HEK293 (cell line): Measurements from ENCODE around the gene NCMAP.
A peak's percentile ranks its signal among the peaks of the same experiment; 100 is the strongest.

Experiments
- CTCF ChIA-PET: fragments of 350-600 bp; formaldehyde crosslinking; extraction: SDS; loops from one replicate; lab custom pipeline; 2021; ENCODE audit warnings: antibody characterized with exemption; lab: Yijun Ruan, JAX
- POLR2A ChIA-PET: fragments of 300-600 bp; formaldehyde crosslinking; extraction: SDS; loops from one replicate; lab custom pipeline; 2020; ENCODE audit warnings: antibody characterized with exemption, inconsistent platforms; lab: Yijun Ruan, JAX
- H3K27ac ChIP-seq: fragments of 200-500 bp; sonication (Bioruptor generic); 2 replicates; pipeline ENCODE4 v1.5.1; 2014; ENCODE audit warnings: low read depth, low read length, control low read depth, inconsistent platforms; ENCODE audit errors: extremely low read depth
- H3K36me3 ChIP-seq, 2 experiments: fragments of 200-500 bp in 1 of 2; sonication (Bioruptor generic) in 1 of 2; 1 replicate in 1 of 2; 2 replicates in 1 of 2; pipeline ENCODE4 v1.5.1; 2014 to 2017; ENCODE audit warnings: inconsistent platforms in 2 of 2, low read length in 2 of 2; ENCODE audit not compliant: control insufficient read depth in 2 of 2, insufficient read depth in 1 of 2
- H3K4me1 ChIP-seq: fragments of 200-500 bp; sonication (Bioruptor generic); 2 replicates; pipeline ENCODE4 v1.5.1; 2014; ENCODE audit warnings: mild to moderate bottlenecking, low read length, inconsistent platforms; ENCODE audit not compliant: control insufficient read depth, insufficient read depth
- H3K4me3 ChIP-seq: 2 replicates; pipeline ENCODE4 v1.5.1; 2011; ENCODE audit warnings: low read depth, mild to moderate bottlenecking, control low read depth, low read length, moderate library complexity
- H3K9me3 ChIP-seq: fragments of 200-500 bp; sonication (Bioruptor generic); 2 replicates; pipeline ENCODE4 v1.5.1; 2014; ENCODE audit warnings: low read depth, low read length, inconsistent platforms; ENCODE audit not compliant: control insufficient read depth, insufficient read depth
- AEBP2 ChIP-seq: fragments of 450-650 bp; formaldehyde crosslinking; IDR thresholded peaks from 2 replicates; pipeline ENCODE4 v1.5.1; 2016; ENCODE audit warnings: missing biosample characterization, missing genetic modification characterization, borderline replicate concordance
- CTCF ChIP-seq: fragments of 450-650 bp; formaldehyde crosslinking; IDR thresholded peaks from 2 replicates; pipeline ENCODE4 v1.5.1; 2016; ENCODE audit warnings: missing biosample characterization, missing genetic modification characterization
- EGR2 ChIP-seq: fragments of 450-650 bp; formaldehyde crosslinking; IDR thresholded peaks from 2 replicates; pipeline ENCODE4 v1.5.1; 2016; ENCODE audit warnings: low read depth, missing biosample characterization, missing genetic modification characterization
- FEZF1 ChIP-seq: fragments of 450-650 bp; formaldehyde crosslinking; IDR thresholded peaks from 2 replicates; pipeline ENCODE4 v1.5.1; 2016; ENCODE audit warnings: missing biosample characterization, missing genetic modification characterization
- REPIN1 ChIP-seq: fragments of 450-650 bp; formaldehyde crosslinking; IDR thresholded peaks from 2 replicates; pipeline ENCODE4 v1.5.1; 2017; ENCODE audit warnings: missing biosample characterization, missing genetic modification characterization, low read depth
- SCRT1 ChIP-seq: fragments of 450-650 bp; formaldehyde crosslinking; IDR thresholded peaks from 2 replicates; pipeline ENCODE4 v1.5.1; 2016; ENCODE audit warnings: missing biosample characterization, missing genetic modification characterization, borderline replicate concordance
- ZBTB20 ChIP-seq: fragments of 450-650 bp; formaldehyde crosslinking; IDR thresholded peaks from 2 replicates; pipeline ENCODE4 v1.5.1; 2016; ENCODE audit warnings: missing biosample characterization, missing genetic modification characterization
- ZBTB6 ChIP-seq: fragments of 450-650 bp; formaldehyde crosslinking; IDR thresholded peaks from 2 replicates; pipeline ENCODE4 v1.5.1; 2017; ENCODE audit warnings: missing biosample characterization, missing genetic modification characterization
- ZEB2 ChIP-seq: fragments of 450-650 bp; formaldehyde crosslinking; IDR thresholded peaks from 2 replicates; pipeline ENCODE4 v1.5.1; 2016; ENCODE audit warnings: missing biosample characterization, missing genetic modification characterization
- ZFHX2 ChIP-seq: fragments of 450-650 bp; formaldehyde crosslinking; conservative IDR thresholded peaks from 2 replicates; pipeline ENCODE4 v1.5.1; 2016; ENCODE audit warnings: missing biosample characterization, missing genetic modification characterization
- ZIC2 ChIP-seq: fragments of 450-650 bp; formaldehyde crosslinking; IDR thresholded peaks from 2 replicates; pipeline ENCODE4 v1.5.1; 2016; ENCODE audit warnings: missing biosample characterization, missing genetic modification characterization
- ZNF112 ChIP-seq: fragments of 450-650 bp; formaldehyde crosslinking; IDR thresholded peaks from 2 replicates; pipeline ENCODE4 v1.5.0; 2017; ENCODE audit warnings: missing biosample characterization, missing genetic modification characterization
- ZNF341 ChIP-seq: fragments of 450-650 bp; formaldehyde crosslinking; IDR thresholded peaks from 2 replicates; pipeline ENCODE4; 2016; ENCODE audit warnings: low read depth, missing biosample characterization, missing genetic modification characterization
- ZNF350 ChIP-seq: fragments of 450-650 bp; formaldehyde crosslinking; IDR thresholded peaks from 2 replicates; pipeline ENCODE4 v1.5.0; 2017; ENCODE audit warnings: missing biosample characterization, mild to moderate bottlenecking, missing genetic modification characterization
- ZNF433 ChIP-seq: fragments of 450-650 bp; formaldehyde crosslinking; IDR thresholded peaks from 2 replicates; pipeline ENCODE4 v1.5.1; 2016; ENCODE audit warnings: missing biosample characterization, missing genetic modification characterization, low read depth
- ZNF449 ChIP-seq: fragments of 450-650 bp; formaldehyde crosslinking; IDR thresholded peaks from 2 replicates; pipeline ENCODE4 v1.5.1; 2017; ENCODE audit warnings: missing biosample characterization, mild to moderate bottlenecking, missing genetic modification characterization, moderate library complexity
- ZNF48 ChIP-seq: fragments of 450-650 bp; formaldehyde crosslinking; IDR thresholded peaks from 2 replicates; pipeline ENCODE4 v1.5.1; 2016; ENCODE audit warnings: missing biosample characterization, missing genetic modification characterization
- ZNF501 ChIP-seq: fragments of 450-650 bp; formaldehyde crosslinking; IDR thresholded peaks from 2 replicates; pipeline ENCODE4 v1.5.1; 2016; ENCODE audit warnings: missing biosample characterization, missing genetic modification characterization
- ZNF513 ChIP-seq: fragments of 450-650 bp; IDR thresholded peaks from 2 replicates; pipeline ENCODE4 v1.5.1; 2018; ENCODE audit warnings: missing biosample characterization, missing genetic modification characterization
- ZNF571 ChIP-seq: fragments of 450-650 bp; formaldehyde crosslinking; IDR thresholded peaks from 2 replicates; pipeline ENCODE4 v1.5.0; 2017; ENCODE audit warnings: missing biosample characterization, missing genetic modification characterization
- ZNF654 ChIP-seq: fragments of 450-650 bp; formaldehyde crosslinking; IDR thresholded peaks from 2 replicates; pipeline ENCODE4 v1.5.1; 2016; ENCODE audit warnings: low read depth, missing biosample characterization, missing genetic modification characterization
- ZNF792 ChIP-seq: fragments of 450-650 bp; formaldehyde crosslinking; IDR thresholded peaks from 2 replicates; pipeline ENCODE4 v1.5.1; 2016; ENCODE audit warnings: missing biosample characterization, missing genetic modification characterization
- ZSCAN4 ChIP-seq: fragments of 450-650 bp; formaldehyde crosslinking; IDR thresholded peaks from 2 replicates; pipeline ENCODE4 v1.5.1; 2017; ENCODE audit warnings: missing biosample characterization, missing genetic modification characterization

NCMAP gene

GRCh38 chr1:24557220-24557619 is 1.3 kb downstream of the NCMAP start:
- Histone ChIP-seq H3K9me3 (no peaks in the 10 kb centered on the region), H3K36me3 (no peaks in the 10 kb centered on the region), H3K27ac (no peak overlapping the region), H3K4me1 (peaks cover 9% of the 10 kb centered on the region), H3K4me3 (no peak overlapping the region)
- POLR2A ChIA-PET = no interaction called here
- CTCF ChIA-PET = interaction anchor here (0.9 to 6.3 kb wide), 3 partner anchors 15 to 341 kb away, joined by 5 to 55 read pairs (median 24); no protein-coding TSS in a partner anchor
- no peak for TF ChIP-seq ZNF350
- no peak for TF ChIP-seq REPIN1
- no peak for TF ChIP-seq CTCF
- TF ChIP-seq ZFHX2 (tag by site-specific recombination) = peak; percentile 57
- TF ChIP-seq ZSCAN4 = peak; percentile 98

GRCh38 chr1:24557711-24558131 is 1.8 kb downstream of the NCMAP start:
- no peak overlapping the region for H3K4me3 ChIP-seq
- TF ChIP-seq ZNF792 (tag by site-specific recombination) = no peak
- TF ChIP-seq ZIC2 (tag by site-specific recombination) = peak; percentile 76
- peak; percentile 63; the same call in 1 of the 2 replicates for TF ChIP-seq ZNF449 (tag by site-specific recombination)
- no peak for TF ChIP-seq ZBTB6 (tag by site-specific recombination)
- no peaks in the 10 kb centered on the region for H3K9me3 ChIP-seq
- no peak overlapping the region for H3K27ac ChIP-seq
- ChIA-PET POLR2A (interaction anchor here (1.0 kb wide), 1 partner anchor 11 kb away, joined by 4 read pairs; no protein-coding TSS in a partner anchor), CTCF (interaction anchor here (0.6 to 6.3 kb wide), 7 partner anchors 15 to 341 kb away, joined by 3 to 55 read pairs (median 5); no protein-coding TSS in a partner anchor)
- no peaks in the 10 kb centered on the region for H3K36me3 ChIP-seq
- peaks cover 14% of the 10 kb centered on the region for H3K4me1 ChIP-seq

- H3K9me3 ChIP-seq = no peaks in the 10 kb centered on the region
- no peak for TF ChIP-seq ZBTB20 (tag by site-specific recombination)
- TF ChIP-seq ZEB2 (tag by site-specific recombination) = no peak
- no peak for TF ChIP-seq ZNF433 (tag by site-specific recombination)
- TF ChIP-seq AEBP2 (tag by site-specific recombination) = no peak
- no peak for TF ChIP-seq ZNF501
- TF ChIP-seq SCRT1 = no peak
- TF ChIP-seq ZNF513 = no peak
- TF ChIP-seq ZNF48 = no peak
- no peak for TF ChIP-seq FEZF1 (tag by site-specific recombination)
- TF ChIP-seq ZNF654 (tag by site-specific recombination) = no peak
- no peak for TF ChIP-seq ZNF571 (tag by site-specific recombination)
- no peak for TF ChIP-seq EGR2
- no peak for TF ChIP-seq ZNF341 (tag by site-specific recombination)
- TF ChIP-seq ZNF112 (tag by site-specific recombination) = no peak
- ChIA-PET CTCF (interaction anchor here (0.6 to 6.3 kb wide), 7 partner anchors 16 to 280 kb away, joined by 3 to 55 read pairs (median 3); no protein-coding TSS in a partner anchor), POLR2A (interaction anchor here (1.0 kb wide), 1 partner anchor 11 kb away, joined by 4 read pairs; no protein-coding TSS in a partner anchor)
- H3K36me3 ChIP-seq = no peaks in the 10 kb centered on the region
- H3K4me1 ChIP-seq = peaks cover 17% of the 10 kb centered on the region
- H3K4me3 ChIP-seq = no peak overlapping the region
- no peak overlapping the region for H3K27ac ChIP-seq
These were observed 2.6 kb downstream of the NCMAP start for GRCh38 chr1:24558455-24558854.
